AG09319 (cell line): ENCODE results near the gene CHN2.

Source experiments
- DNase-seq: peaks from one replicate; pipeline ENCODE4 v3.0.0-alpha.2; 2010; ENCODE audit warnings: low read depth; ENCODE audit errors: extremely low read depth
- TF ChIP-seq, protein P1 (sequence below): IDR thresholded peaks from 2 replicates; pipeline ENCODE4 v1.5.1; 2011; ENCODE audit warnings: low read depth, mild to moderate bottlenecking, inconsistent platforms, low read length, moderate library complexity

The CHN2 gene

GRCh38 chr7:29359482-29360093 lies 165.0 kb downstream of the CHN2 start:
- DNase-seq, result no peak
- TF ChIP-seq, protein P1, sequence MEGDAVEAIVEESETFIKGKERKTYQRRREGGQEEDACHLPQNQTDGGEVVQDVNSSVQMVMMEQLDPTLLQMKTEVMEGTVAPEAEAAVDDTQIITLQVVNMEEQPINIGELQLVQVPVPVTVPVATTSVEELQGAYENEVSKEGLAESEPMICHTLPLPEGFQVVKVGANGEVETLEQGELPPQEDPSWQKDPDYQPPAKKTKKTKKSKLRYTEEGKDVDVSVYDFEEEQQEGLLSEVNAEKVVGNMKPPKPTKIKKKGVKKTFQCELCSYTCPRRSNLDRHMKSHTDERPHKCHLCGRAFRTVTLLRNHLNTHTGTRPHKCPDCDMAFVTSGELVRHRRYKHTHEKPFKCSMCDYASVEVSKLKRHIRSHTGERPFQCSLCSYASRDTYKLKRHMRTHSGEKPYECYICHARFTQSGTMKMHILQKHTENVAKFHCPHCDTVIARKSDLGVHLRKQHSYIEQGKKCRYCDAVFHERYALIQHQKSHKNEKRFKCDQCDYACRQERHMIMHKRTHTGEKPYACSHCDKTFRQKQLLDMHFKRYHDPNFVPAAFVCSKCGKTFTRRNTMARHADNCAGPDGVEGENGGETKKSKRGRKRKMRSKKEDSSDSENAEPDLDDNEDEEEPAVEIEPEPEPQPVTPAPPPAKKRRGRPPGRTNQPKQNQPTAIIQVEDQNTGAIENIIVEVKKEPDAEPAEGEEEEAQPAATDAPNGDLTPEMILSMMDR, result no peak

DNA sequence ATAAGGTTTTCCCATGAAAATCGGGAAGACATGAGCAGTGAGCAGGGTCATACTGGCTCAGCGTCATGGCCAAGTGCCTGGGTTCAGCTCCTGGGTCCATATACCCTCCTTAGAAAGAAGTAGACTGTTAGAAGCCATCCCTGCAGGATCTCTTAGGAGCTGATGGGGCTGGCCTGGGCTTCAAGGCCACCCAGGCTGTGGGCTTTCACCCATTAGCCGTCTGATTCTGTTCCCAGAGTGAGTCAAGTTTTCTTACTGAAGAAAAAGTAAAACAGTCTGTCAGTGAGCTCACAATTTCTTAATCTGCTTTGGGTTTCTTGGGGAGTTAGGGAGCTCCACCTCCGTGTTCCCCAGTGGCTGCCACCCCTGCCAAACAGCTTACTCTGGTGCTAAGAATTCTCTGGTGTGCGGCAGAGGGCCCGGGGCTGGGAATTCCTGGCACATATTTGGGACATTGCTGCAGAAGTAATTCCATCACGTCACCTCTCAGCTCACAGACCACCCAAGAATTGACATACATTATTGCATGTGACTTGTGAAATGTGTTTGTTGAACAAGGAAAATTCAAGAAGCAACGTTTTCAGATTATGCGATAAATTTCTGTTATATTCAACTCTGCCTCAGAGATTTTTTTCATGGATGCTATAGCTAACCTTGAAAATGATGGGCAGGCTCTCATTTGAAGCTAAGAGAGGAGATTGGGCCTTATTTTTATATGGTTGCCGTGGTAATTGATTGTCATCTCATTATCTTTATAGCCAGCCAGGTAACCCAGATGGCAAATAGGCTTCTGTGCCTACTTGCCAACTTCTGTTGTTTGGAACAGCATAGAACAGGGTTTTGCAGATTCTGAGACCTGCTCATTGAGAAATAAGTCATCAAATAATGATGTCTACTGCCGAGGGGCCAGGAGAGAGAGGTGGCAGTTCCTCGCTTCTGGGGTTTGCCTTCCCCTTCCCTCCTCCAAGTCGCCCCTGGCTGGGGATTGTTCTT lies 166.4 kb downstream of the CHN2 start:
- TF ChIP-seq, protein P1, result no peak
- DNase-seq, result no peak

DNA sequence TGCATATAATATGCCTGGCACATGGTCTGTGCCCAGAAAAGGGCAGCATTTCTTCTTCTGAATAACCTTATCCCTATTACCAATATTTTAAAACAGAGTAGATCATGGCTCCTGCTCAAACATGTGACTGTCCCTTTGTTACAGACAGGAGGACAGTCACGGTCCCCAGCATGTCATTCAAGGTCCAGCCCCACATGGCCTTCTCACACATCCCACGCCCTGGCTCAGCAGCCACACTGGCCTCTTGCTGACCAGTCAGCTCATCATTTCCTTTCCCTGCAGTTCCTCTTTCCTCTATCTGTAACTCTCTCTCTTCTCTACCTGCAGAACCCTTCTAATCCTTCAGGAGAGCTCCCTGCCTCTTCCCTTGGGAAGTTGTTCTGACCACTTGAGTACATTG lies 167.8 kb downstream of the CHN2 start:
- no peak for DNase-seq
- TF ChIP-seq, protein P1, result no peak

DNA sequence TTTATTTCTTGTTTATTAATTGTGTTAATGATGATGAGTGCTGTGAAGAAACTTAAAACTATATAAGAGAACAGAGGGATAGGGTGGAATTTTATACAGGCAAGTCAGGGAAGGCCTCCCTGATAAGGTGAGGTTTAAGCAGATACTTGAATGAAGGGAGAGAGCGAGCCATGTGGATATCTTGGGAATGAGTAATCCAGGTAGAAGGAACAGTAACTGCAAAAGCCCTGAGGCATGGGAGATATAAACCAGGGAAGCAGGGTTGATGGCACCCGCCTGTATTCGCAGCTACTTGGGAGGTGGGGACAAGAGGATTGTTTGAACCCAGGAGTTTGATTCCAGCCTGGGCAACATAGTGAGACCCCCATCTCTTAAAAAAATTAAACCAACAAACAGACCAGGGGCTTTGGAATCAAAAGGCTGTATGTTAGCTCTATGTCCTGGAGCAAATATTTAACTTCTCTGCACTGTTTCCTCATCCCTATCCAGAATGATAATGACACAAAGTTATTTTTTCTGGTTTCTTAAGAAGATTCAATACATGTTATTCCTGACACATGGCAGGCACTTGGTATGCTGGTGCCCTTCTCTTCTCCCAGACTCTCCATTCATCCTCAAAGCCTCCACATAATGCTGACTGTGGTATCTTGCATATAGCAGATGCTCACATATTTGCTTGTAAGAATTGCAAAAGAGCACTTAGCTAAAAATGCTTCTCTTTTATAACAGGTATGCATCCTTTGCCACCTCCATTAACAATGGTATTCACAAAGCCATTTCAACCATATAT lies 169.3 kb downstream of the CHN2 start:
- TF ChIP-seq, protein P1, result no peak
- no peak for DNase-seq

GRCh38 chr7:29364661-29365060 lies 170.1 kb downstream of the CHN2 start:
- TF ChIP-seq, protein P1, result no peak

DNA sequence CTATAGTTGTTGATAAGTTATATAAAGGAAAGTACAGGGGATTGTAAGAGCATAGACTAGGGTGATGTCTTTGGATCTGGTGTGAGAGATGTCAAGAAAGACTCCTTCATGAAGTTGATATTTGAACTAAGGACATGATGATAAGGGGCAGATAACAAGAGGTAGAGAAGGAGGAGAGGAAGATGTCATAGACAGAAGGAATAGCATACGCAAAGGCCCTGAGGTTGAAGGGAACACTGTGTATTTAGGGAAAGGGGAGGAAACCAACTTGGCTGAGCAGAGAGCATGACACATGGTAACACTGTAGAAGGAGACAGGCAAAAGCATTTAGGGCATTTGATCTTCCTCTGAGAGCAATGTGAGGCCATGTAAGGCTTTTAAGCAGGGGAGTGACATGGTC lies 170.8 kb downstream of the CHN2 start:
- no peak for DNase-seq
- TF ChIP-seq, protein P1, result no peak

More at GRCh38 chr7:29364661-29365060, 170.1 kb downstream of the CHN2 start:
- DNase-seq, result no peak

GRCh38 chr7:29367784-29368183 lies 173.2 kb downstream of the CHN2 start:
- TF ChIP-seq, protein P1, result no peak
- no peak for DNase-seq
